Measurements from ENCODE around the gene PCGF2.

The PCGF2 gene

GRCh38 chr17:38773258-38773657, 25.1 kb upstream of the PCGF2 start:
- Mint-ChIP-seq H3K27ac (no peak overlapping the region), H3K9me3 (no peaks in the 10 kb centered on the region)
- ATAC-seq (ENCODE audit: low read depth): no peak

GRCh38 chr17:38768417-38768816, 20.3 kb upstream of the PCGF2 start:
- no peak for ATAC-seq (ENCODE audit: low read depth)
- no peak overlapping the region for H3K27ac Mint-ChIP-seq
- H3K4me3 Mint-ChIP-seq: no peak overlapping the region
- peaks cover 37% of the 10 kb centered on the region for H3K36me3 Mint-ChIP-seq
- no peaks in the 10 kb centered on the region for H3K27me3 Mint-ChIP-seq
- H3K9me3 Mint-ChIP-seq: no peaks in the 10 kb centered on the region
- H3K4me1 Mint-ChIP-seq: no peaks in the 10 kb centered on the region
- DNase-seq (ENCODE audit: low spot score in 2 of 2): no peak

More at GRCh38 chr17:38773258-38773657, 25.1 kb upstream of the PCGF2 start:
- DNase-seq (ENCODE audit: low spot score in 2 of 2): no peak
- H3K4me1 Mint-ChIP-seq: no peaks in the 10 kb centered on the region
- peaks cover 36% of the 10 kb centered on the region for H3K36me3 Mint-ChIP-seq
- H3K27me3 Mint-ChIP-seq: no peaks in the 10 kb centered on the region
- H3K4me3 Mint-ChIP-seq: no peak overlapping the region

- Mint-ChIP-seq H3K27me3 (no peaks in the 10 kb centered on the region), H3K27ac (no peak overlapping the region), H3K4me1 (no peaks in the 10 kb centered on the region), H3K36me3 (peaks cover 35% of the 10 kb centered on the region), H3K9me3 (no peaks in the 10 kb centered on the region), H3K4me3 (no peak overlapping the region)
- ATAC-seq (ENCODE audit: low read depth): no peak
- no peak for DNase-seq (ENCODE audit: low spot score in 2 of 2)
Measured at GRCh38 chr17:38766341-38766740, 18.2 kb upstream of the PCGF2 start.

GRCh38 chr17:38762231-38762630, 14.1 kb upstream of the PCGF2 start:
- Mint-ChIP-seq H3K27me3 (no peaks in the 10 kb centered on the region), H3K4me1 (peaks cover 2% of the 10 kb centered on the region), H3K36me3 (peaks cover 26% of the 10 kb centered on the region), H3K27ac (peak overlapping the region; percentile 38), H3K4me3 (no peak overlapping the region), H3K9me3 (no peaks in the 10 kb centered on the region)
- no peak for DNase-seq (ENCODE audit: low spot score in 2 of 2)
- no peak for ATAC-seq (ENCODE audit: low read depth)

GRCh38 chr17:38761612-38762011, 13.5 kb upstream of the PCGF2 start:
- ATAC-seq (ENCODE audit: low read depth): peak; percentile 39
- Mint-ChIP-seq H3K4me3 (no peak overlapping the region), H3K27ac (no peak overlapping the region), H3K36me3 (peaks cover 25% of the 10 kb centered on the region), H3K27me3 (no peaks in the 10 kb centered on the region), H3K9me3 (no peaks in the 10 kb centered on the region), H3K4me1 (peaks cover 2% of the 10 kb centered on the region)
- DNase-seq (ENCODE audit: low spot score in 2 of 2): no peak

GRCh38 chr17:38753071-38753506, 5.0 kb upstream of the PCGF2 start:
- Mint-ChIP-seq H3K4me3 (peak overlapping the region; percentile 100), H3K36me3 (peaks cover 7% of the 10 kb centered on the region), H3K4me1 (peaks cover 30% of the 10 kb centered on the region), H3K27me3 (peaks cover 6% of the 10 kb centered on the region), H3K9me3 (no peaks in the 10 kb centered on the region), H3K27ac (peak overlapping the region; percentile 94)
- ATAC-seq (ENCODE audit: low read depth) (no peak), DNase-seq (ENCODE audit: low spot score in 2 of 2) (no peak)

GRCh38 chr17:38752308-38753070, 4.4 kb upstream of the PCGF2 start, which contains the start of gene PSMB3:
PSMB3 (plus strand) TSS chr17:38752741; CDS start chr17:38752827, 86 bp downstream.
- Mint-ChIP-seq H3K36me3 (peaks cover 7% of the 10 kb centered on the region), H3K27ac (peak within 1 kb of the TSS; percentile 94), H3K9me3 (no peaks in the 10 kb centered on the region), H3K4me3 (peak within 1 kb of the TSS; percentile 100), H3K4me1 (peaks cover 32% of the 10 kb centered on the region), H3K27me3 (peaks cover 8% of the 10 kb centered on the region)
- peak; percentile 84 for ATAC-seq (ENCODE audit: low read depth)
- DNase-seq (ENCODE audit: low spot score in 2 of 2): peak; percentile 77 to 94

- peak; percentile 83 to 93 for DNase-seq (ENCODE audit: low spot score in 2 of 2)
Measured at GRCh38 chr17:38751808-38752307, 3.7 kb upstream of the PCGF2 start.

GRCh38 chr17:38751144-38751807, 3.1 kb upstream of the PCGF2 start:
- Mint-ChIP-seq H3K27ac (peak overlapping the region; percentile 94), H3K4me3 (peak overlapping the region; percentile 100), H3K27me3 (peaks cover 14% of the 10 kb centered on the region), H3K36me3 (peaks cover 10% of the 10 kb centered on the region), H3K4me1 (peaks cover 39% of the 10 kb centered on the region), H3K9me3 (no peaks in the 10 kb centered on the region)
- no peak for ATAC-seq (ENCODE audit: low read depth)
- no peak for DNase-seq (ENCODE audit: low spot score in 2 of 2)

More at GRCh38 chr17:38751808-38752307, 3.7 kb upstream of the PCGF2 start:
- peaks cover 10% of the 10 kb centered on the region for H3K27me3 Mint-ChIP-seq
- peak; percentile 27 for ATAC-seq (ENCODE audit: low read depth)
- H3K9me3 Mint-ChIP-seq: no peaks in the 10 kb centered on the region
- H3K27ac Mint-ChIP-seq: peak overlapping the region; percentile 94
- peaks cover 33% of the 10 kb centered on the region for H3K4me1 Mint-ChIP-seq
- peak overlapping the region; percentile 100 for H3K4me3 Mint-ChIP-seq
- H3K36me3 Mint-ChIP-seq: peaks cover 8% of the 10 kb centered on the region

- DNase-seq (ENCODE audit: low spot score in 2 of 2) (no peak), ATAC-seq (ENCODE audit: low read depth) (no peak)
- H3K36me3 Mint-ChIP-seq: peaks cover 7% of the 10 kb centered on the region
- peaks cover 44% of the 10 kb centered on the region for H3K4me1 Mint-ChIP-seq
- peak overlapping the region; percentile 11 for H3K4me3 Mint-ChIP-seq
- H3K9me3 Mint-ChIP-seq: no peaks in the 10 kb centered on the region
- peak overlapping the region; percentile 94 for H3K27ac Mint-ChIP-seq
- peaks cover 18% of the 10 kb centered on the region for H3K27me3 Mint-ChIP-seq
Measured at GRCh38 chr17:38750312-38751121, 2.4 kb upstream of the PCGF2 start.

GRCh38 chr17:38750044-38750311, 1.8 kb upstream of the PCGF2 start:
- H3K4me3 Mint-ChIP-seq: peak overlapping the region; percentile 63
- no peak for ATAC-seq (ENCODE audit: low read depth)

GRCh38 chr17:38749223-38750043, 1.3 kb upstream of the PCGF2 start:
- Mint-ChIP-seq H3K36me3 (peaks cover 7% of the 10 kb centered on the region), H3K4me3 (peak overlapping the region; percentile 63), H3K4me1 (peaks cover 41% of the 10 kb centered on the region), H3K27me3 (peaks cover 21% of the 10 kb centered on the region), H3K9me3 (no peaks in the 10 kb centered on the region), H3K27ac (no peak overlapping the region)
- peak in 1 of 2 donors; percentile 57 for DNase-seq (ENCODE audit: low spot score in 2 of 2)
- no peak for ATAC-seq (ENCODE audit: low read depth)

More at GRCh38 chr17:38750044-38750311, 1.8 kb upstream of the PCGF2 start:
- Mint-ChIP-seq H3K27me3 (peaks cover 18% of the 10 kb centered on the region), H3K9me3 (no peaks in the 10 kb centered on the region), H3K27ac (no peak overlapping the region), H3K36me3 (peaks cover 7% of the 10 kb centered on the region), H3K4me1 (peaks cover 44% of the 10 kb centered on the region)
- DNase-seq (ENCODE audit: low spot score in 2 of 2): no peak

- Mint-ChIP-seq H3K9me3 (no peaks in the 10 kb centered on the region), H3K36me3 (peaks cover 7% of the 10 kb centered on the region), H3K4me1 (peaks cover 40% of the 10 kb centered on the region), H3K4me3 (peak overlapping the region; percentile 30), H3K27ac (no peak overlapping the region), H3K27me3 (peaks cover 21% of the 10 kb centered on the region)
- ATAC-seq (ENCODE audit: low read depth) (no peak), DNase-seq (ENCODE audit: low spot score in 2 of 2) (no peak)
Measured at GRCh38 chr17:38748892-38749222, 721 bp upstream of the PCGF2 start.
